Nasal cavity respiratory epithelium epithelial cell of viscerocranial mucosa (primary cell): ENCODE measurements around the gene DHPS. TPM values are rescaled to one million over a fixed set of nuclear protein-coding genes. Genes with fewer than 3 reads are reported as not detected.

Experiments used
- total RNA-seq: library from RNA; depleted of rRNA; stranded (reverse); fragments of >200 nt; gene quantifications from 2 replicates; pipeline ENCODE4 v1.2.3, GENCODE V29; 2014

DHPS gene
- total RNA-seq, result 51.0 and 52.3 TPM in 2 replicates

DNA sequence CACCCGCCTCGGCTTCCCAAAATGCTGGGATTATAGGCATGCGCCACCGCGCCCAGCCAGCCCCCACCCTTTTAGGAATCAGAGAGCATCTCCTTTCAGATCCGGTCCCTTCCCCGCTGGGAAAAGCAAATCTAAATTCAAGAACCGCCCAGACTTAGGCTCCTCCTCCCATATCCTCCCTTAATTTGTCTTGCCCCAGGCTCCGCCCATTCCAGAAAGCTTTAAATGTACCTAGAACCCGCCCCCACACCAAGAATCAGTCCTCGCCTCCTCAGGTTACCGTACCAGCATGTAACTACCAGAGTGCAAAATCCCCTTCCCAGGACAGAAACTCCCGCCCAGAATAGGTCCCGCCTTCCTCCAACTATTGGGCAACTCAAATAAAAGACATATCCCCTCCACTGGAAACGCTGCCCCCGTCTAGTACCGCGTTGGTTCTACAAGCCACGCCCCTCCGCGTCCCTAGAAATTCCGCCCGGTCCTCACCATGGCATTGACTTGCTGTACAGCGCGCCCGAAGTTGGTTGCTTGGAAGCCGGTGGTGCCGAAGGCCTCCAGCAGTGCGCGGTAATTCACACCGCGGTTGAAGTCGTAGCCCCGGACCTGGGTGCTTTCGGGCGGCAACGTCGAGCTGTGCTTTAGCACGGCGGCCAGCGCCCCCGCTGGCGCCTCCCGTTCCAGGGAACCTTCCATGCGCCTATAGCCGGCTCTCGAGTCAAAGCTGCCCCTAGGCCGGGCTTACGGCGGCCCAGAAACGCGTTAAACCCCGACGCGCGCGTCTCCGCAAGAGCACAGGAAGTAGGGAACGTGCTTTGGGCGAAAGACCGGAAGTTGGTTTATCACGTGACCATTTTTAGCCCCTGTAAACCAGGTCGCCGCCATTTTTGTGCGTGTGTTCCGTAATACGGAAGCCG is at the start of gene DHPS:
Gene DHPS (minus strand): TSS at position 807 of the 914 bp plus-strand sequence. CDS start 114 bp downstream, at position 693.

DNA sequence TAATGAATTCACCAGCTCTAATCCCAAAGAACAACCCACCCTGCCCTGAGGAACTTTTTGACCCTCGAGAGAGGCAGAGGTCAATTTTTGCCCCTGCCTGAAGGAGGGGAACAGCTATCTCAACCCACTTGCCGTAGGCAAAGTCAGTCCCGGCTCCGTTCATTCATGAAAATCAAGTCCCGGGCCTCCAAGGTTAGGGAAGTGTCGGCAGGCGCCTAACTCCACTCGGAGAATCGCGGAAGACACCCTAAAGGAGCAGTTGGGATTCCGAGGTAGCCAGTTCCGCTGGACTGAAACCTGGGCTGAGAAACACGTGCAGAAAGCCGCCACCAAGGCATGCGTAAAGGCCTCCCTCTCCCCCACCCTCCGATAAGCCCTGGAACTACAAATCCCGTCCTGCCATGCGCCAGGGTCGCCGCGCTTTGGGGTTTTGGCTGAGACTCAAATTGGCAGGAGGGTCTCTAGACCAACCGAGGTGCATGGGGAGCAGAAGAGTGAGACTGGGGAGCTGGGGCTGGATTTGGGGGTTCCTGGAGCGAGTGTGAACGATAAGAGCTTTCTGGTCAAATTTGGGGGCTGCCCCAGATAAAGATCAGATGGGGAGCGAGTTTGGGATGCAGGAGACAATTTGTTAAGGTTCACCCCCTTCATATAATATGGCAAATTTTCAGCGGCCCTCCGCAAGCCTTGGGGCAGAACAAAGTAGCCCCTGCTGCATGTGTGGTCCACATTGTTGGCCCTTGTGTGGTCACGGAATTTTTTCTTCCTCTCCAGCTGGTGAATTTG is 42.2 kb upstream of the DHPS start, which contains the start of gene TNPO2:
Gene TNPO2 (minus strand): TSS at position 292 of the 786 bp plus-strand sequence. CDS start 2,955 bp downstream, outside the sequence.

DNA sequence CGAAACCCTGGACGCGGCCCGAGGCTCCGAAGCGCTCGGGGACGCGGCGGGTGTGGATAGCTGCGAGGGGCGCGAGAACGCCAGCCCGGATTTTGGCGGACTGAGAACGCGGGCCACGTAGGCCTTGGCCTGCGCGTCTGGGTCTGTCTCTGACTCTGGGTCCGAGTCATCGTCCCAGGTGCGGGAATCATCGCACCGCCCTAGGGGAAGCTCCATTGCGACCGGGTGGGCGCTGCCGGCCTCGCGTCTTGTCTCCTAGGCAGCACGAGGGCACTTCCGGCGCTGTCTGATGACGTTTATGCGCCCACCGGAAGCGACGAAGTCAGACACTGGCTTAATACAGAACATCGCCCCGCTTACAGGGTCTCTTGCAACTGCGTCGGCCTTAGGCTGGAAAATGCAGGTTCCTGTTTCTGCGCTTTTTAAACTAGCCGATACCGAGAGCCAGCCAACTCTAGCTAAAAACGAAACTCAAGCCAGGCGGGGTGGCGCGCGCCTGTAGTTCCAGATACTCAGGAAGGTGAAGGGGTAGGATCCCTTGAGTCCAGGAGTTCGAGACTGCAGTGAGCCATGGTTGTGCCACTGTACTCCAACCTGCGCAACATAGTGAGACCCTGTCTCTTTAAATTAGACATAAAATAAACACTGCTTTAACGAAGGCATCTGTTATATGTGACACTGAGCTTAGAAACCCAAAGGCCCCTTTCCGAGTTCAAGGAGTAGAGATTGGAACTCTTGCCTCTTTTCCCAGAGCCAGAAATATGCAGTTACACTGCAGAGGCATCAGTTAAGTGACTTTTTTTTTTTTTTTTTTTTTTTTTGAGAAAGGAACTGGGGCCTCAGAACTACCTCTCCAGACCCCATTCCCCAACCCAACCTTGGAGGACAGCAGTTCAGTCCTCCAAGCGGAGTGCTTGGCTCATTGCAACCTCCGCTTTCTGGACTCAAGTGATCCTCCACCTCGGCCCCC is 15.0 kb upstream of the DHPS start, which contains the start of gene FBXW9:
Gene FBXW9 (minus strand): TSS at position 266 of the 970 bp plus-strand sequence. CDS start 50 bp downstream, at position 216.

DNA sequence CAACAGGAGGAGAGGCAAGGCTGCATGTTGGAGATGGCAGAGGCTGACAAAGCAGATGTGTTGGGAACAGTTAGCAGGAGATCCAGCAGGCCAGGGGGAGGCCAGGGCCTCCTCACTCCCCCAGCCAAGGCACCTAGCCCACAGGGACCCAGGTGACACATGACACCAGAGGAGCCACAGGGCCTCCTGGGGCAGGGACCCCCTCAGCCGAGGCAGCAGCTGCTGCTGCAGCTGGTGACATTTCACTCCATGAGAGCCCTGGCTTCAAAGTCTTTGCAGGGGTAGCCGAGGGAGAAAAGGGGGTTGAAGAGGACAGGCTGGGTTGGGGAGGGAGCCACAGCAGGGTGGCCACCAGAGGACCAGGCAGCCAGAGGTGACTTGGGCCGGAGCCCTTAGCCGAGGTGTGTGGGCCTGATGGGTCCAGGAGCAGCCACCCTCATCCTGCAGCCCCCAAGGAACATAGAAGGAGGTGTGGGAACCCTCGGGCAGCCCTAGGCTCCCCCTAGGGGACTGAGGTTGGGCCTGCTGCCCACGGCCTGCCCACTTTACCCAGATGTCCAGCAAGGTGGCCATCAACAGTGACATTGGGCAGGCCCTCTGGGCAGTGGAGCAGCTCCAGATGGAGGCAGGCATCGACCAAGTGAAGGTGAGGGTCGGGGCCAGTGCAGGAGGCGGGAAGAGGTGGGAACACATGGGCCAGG is 6.0 kb upstream of the DHPS start, which contains the start of gene GNG14:
Gene GNG14 (plus strand): TSS at position 503 of the 701 bp plus-strand sequence. CDS start 51 bp downstream, at position 554.

DNA sequence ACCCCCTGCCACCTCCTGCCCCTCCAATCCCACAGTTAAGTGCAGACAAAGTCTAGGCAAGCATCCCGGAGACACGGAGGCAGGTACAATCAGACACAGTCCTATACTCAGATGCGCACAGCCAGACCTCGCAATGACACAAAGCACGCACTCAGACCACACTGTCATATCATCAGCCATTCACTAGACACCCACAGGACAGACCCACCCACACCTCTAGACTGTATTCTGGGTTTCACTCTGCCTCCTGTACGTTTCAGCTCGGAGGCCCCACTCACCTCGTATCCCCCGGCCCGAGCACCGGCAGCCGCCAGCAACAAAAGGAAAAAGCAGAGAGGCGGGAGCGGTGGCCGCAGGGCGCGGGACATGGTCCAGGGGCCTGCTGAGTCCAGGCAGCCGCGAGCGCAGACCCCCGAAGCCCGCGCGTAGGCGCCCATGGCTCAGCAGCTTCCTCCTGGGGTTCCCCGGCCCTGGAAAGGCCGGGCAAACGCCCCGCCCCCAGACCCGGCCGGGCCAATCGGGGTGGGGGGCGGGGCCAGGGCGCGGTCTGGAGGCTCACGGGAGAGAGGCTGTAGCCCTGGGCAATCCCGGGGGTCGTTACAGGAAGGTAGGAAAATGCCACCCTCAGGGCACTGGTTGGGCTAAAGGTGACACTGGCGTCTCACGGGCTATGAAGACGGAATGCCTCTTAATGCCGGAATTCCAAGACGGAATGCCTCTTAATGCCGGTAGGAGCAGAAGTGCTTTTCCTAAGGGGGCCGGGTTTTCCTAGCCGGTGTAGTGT is 15.2 kb downstream of the DHPS start, which contains the start of the genes MAN2B1 and WDR83:
Gene MAN2B1 (minus strand): TSS at position 478 of the 784 bp plus-strand sequence. CDS start 41 bp downstream, at position 437.
Gene WDR83 (plus strand): TSS at position 543 of the 784 bp plus-strand sequence. CDS start 2,984 bp downstream, outside the sequence.

Other genes with a start within 250 kb of the DHPS start
- gene ZNF443, start 240.9 kb downstream of the DHPS start, total RNA-seq, result 1.0 and 3.1 TPM in 2 replicates
- gene ZNF709, start 197.1 kb downstream of the DHPS start, total RNA-seq, result 0.34 and 1.1 TPM in 2 replicates
- gene ZNF564, start 130.4 kb downstream of the DHPS start, total RNA-seq, result 7.2 and 11.2 TPM in 2 replicates
- gene ZNF490, start 71.1 kb downstream of the DHPS start, total RNA-seq, result 7.2 and 13.3 TPM in 2 replicates
- 12.3 and 20.9 TPM in 2 replicates for gene ZNF791, start 71.0 kb downstream of the DHPS start, total RNA-seq
- gene MAN2B1, start 15.1 kb downstream of the DHPS start, total RNA-seq, result 32.5 and 54.8 TPM in 2 replicates
- gene WDR83, start 15.1 kb downstream of the DHPS start, total RNA-seq, result 8.7 and 11.6 TPM in 2 replicates
- gene GNG14, start 6.1 kb upstream of the DHPS start, total RNA-seq, result not detected in 2 replicates
- gene FBXW9, start 14.8 kb upstream of the DHPS start, total RNA-seq, result 5.5 and 6.9 TPM in 2 replicates
- 30.1 and 69.1 TPM in 2 replicates for gene TNPO2, start 42.1 kb upstream of the DHPS start, total RNA-seq
- gene TRIR, start 52.8 kb upstream of the DHPS start, total RNA-seq, result 101 and 152 TPM in 2 replicates
- 59.7 and 79.6 TPM in 2 replicates for gene GET3, start 55.6 kb upstream of the DHPS start, total RNA-seq
- not detected in 2 replicates for gene BEST2, start 69.9 kb upstream of the DHPS start, total RNA-seq
- 43.1 and 73.5 TPM in 2 replicates for gene HOOK2, start 93.7 kb upstream of the DHPS start, total RNA-seq
- 266 and 285 TPM in 2 replicates for gene JUNB, start 109.6 kb upstream of the DHPS start, total RNA-seq
- 109 and 161 TPM in 2 replicates for gene PRDX2, start 119.9 kb upstream of the DHPS start, total RNA-seq
- gene THSD8, start 120.2 kb upstream of the DHPS start, total RNA-seq, result 0.28 TPM in 1 of 2 replicates, not detected in the other
- gene RNASEH2A, start 124.7 kb upstream of the DHPS start, total RNA-seq, result 7.2 and 13.3 TPM in 2 replicates
- gene RTBDN, start 152.7 kb upstream of the DHPS start, total RNA-seq, result not detected in 2 replicates
- under 0.01 and 0.28 TPM in 2 replicates for gene MAST1, start 156.6 kb upstream of the DHPS start, total RNA-seq
- gene DNASE2, start 199.6 kb upstream of the DHPS start, total RNA-seq, result 29.5 and 40.3 TPM in 2 replicates
- under 0.01 TPM in 1 of 2 replicates, not detected in the other for gene KLF1, start 205.3 kb upstream of the DHPS start, total RNA-seq
- 18.0 and 24.6 TPM in 2 replicates for gene GCDH, start 209.3 kb upstream of the DHPS start, total RNA-seq
- gene SYCE2, start 237.4 kb upstream of the DHPS start, total RNA-seq, result not detected in 2 replicates